Stimulated activated CD4-positive, alpha-beta T cell treated with anti-CD3 and anti-CD28 coated beads, TNF-alpha, amount 100 ng/mL, for 4 hours (primary cell): Measurements from ENCODE around the gene PSAP.

Source experiments
- DNase-seq, 3 experiments: peaks; one replicate each; pipeline ENCODE4 v3.0.0-alpha.2; 2020; ENCODE audit warnings: low read depth in 3 of 3

PSAP gene

GRCh38 chr10:71810048-71810750 is 40.9 kb downstream of the PSAP start:
- DNase-seq: no peak

GRCh38 chr10:71809628-71810027 is 41.4 kb downstream of the PSAP start:
- DNase-seq: no peak

DNA sequence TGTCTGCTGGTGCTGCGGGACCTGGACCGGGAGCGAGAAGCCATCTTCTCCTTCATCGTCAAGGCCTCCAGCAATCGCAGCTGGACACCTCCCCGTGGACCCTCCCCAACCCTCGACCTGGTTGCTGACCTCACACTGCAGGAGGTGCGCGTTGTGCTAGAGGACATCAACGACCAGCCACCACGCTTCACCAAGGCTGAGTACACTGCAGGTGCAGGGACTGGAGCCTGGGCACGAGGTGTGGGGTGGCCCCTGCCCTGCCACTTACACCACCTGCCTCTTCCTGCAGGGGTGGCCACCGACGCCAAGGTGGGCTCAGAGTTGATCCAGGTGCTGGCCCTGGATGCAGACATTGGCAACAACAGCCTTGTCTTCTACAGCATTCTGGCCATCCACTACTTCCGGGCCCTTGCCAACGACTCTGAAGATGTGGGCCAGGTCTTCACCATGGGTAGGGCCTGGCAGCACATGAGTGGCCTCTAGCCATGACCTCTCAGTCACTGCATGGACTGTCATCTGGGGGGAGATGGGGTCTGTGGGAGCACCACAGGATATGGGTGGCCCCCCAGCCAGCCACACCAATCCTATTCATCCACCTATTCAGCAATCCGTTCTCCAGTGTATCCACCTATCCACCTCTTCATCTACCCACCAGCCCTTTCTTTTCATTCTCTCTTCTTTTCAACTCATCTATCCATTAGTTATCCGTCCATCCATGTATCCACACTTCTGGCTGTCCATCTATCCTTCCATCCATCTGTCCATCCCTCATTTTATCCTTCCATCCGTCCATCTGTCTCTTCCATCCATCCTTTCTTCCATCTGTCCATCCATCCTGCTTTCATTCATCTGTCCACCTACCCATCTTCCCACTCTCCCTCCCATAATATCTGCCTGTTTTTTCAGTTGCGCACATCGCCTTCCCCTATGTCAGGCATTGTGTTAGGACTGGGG is 43.2 kb downstream of the PSAP start:
- DNase-seq: no peak

GRCh38 chr10:71806704-71807556 is 44.1 kb downstream of the PSAP start:
- no peak for DNase-seq

GRCh38 chr10:71805776-71806703 is 45.0 kb downstream of the PSAP start:
- DNase-seq: no peak

DNA sequence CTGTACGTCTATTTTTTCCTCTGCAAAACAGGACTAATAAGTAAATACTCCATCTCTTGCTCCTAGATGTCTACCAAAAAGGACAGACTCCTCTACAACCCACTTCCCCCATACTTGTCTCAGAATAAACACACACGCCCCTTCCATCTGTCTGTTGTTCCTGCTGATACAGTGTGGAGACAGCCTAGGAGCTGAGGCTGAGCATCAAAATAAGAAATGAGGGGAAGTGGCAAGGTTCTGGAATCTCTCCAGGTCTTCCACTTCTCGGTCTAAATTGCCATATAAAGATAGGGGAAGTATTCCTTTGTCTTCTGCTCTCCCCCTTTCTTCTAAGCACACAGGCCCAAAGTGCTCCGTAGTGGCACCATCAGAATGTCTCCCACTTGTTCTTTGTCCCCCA is 47.0 kb downstream of the PSAP start:
- DNase-seq: no peak

- no peak for DNase-seq
Observed at GRCh38 chr10:71802715-71803488, 48.1 kb downstream of the PSAP start.

DNA sequence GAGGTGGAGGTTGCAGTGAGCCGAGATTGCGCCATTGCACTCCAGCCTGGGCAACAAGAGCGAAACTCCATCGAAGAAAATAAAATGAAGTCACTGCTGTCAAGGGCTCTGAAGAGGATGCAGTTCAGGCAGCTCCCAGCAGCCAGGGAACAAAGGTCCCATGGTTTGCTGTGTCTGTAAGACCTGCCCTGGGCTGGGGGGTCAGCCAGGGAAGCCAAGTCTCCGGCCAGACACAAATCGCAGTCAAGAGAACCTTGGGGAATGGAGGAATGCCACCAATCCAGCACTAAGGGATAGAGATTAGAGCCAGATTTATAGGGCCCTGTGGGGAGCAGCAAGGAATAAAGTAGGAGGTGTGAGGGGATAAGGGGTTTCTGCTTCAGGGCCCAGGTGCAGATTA is 48.8 kb downstream of the PSAP start:
- DNase-seq: no peak

DNA sequence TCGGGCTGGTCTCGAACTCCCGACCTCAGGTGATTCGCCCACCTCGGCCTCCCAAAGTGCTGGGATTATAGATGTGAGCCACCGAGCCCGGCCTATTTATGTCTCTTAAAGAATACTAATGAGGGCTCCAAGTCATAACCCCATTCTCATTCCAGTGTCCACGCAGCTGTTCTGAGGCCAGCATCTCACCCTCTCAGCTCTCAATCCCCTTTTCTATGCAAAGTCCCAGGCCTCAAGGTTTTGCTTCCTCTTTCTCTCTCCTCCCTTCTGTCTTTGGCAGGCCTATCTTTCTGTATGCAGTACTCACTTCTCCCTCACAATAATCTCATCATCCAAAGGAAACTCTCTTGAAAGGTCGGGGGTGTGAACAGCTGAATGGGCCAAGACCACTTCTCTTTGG is 49.7 kb downstream of the PSAP start:
- no peak for DNase-seq

DNA sequence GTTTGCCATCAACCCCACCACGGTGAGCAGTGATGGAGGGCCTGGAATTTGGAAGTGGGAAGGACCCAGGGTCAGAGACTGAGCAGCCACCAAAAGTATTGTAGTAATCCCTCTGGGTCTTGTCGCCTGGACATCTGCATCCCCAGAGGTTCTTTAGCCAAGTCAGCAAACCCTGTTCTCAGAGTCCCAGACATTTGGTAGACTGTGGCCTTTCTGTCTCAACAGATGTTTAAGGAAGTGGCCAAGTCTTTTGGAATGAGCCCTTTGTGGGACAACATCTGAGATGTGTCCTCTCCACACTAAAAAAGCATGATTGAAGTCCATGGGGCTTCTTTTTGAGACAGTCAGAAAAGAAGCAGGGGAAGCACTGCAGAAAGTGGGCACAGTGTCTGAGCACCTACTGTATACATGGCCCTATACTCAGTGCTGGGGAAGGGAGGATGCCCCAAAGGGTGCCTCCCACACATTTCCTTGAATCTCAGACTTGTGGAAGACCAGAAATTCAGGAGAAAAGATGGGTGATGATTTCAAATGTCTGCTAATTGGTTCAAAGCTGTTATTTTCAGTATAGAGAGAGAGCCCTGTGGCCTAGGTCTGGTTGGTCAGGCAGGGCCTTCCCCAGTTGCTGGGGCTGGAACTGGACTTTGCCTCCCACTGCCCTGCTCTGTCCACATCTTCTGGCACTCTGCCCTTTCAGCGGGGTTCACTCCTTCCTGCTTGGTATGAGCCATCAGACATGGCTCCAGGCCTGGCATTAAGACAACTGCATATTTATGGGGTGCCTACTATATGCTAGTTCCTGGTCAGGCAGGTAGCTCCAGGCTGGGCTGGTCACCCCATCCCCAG is 51.2 kb downstream of the PSAP start:
- DNase-seq: no peak

DNA sequence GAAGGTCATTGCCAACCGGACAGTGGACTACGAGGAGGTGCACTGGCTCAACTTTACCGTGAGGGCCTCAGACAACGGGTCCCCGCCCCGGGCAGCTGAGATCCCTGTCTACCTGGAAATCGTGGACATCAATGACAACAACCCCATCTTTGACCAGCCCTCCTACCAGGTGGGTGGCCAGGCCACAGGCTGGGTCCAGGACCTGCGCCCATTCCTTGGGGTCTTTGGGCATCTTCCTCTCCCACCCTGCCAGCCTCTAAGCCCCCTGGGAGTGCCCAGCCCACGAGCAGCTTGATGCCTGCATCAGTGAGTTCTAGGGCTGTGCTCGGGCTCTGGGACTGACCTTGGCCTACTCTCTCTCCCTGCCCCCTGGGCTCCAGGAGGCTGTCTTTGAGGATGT is 51.9 kb downstream of the PSAP start:
- no peak for DNase-seq

GRCh38 chr10:71798308-71798624 is 52.8 kb downstream of the PSAP start:
- DNase-seq: no peak

GRCh38 chr10:71797533-71798307 is 53.3 kb downstream of the PSAP start:
- no peak for DNase-seq

- no peak for DNase-seq
Observed at GRCh38 chr10:71796749-71797405, 54.2 kb downstream of the PSAP start.

- no peak for DNase-seq
Observed at GRCh38 chr10:71795248-71795647, 55.8 kb downstream of the PSAP start.

DNA sequence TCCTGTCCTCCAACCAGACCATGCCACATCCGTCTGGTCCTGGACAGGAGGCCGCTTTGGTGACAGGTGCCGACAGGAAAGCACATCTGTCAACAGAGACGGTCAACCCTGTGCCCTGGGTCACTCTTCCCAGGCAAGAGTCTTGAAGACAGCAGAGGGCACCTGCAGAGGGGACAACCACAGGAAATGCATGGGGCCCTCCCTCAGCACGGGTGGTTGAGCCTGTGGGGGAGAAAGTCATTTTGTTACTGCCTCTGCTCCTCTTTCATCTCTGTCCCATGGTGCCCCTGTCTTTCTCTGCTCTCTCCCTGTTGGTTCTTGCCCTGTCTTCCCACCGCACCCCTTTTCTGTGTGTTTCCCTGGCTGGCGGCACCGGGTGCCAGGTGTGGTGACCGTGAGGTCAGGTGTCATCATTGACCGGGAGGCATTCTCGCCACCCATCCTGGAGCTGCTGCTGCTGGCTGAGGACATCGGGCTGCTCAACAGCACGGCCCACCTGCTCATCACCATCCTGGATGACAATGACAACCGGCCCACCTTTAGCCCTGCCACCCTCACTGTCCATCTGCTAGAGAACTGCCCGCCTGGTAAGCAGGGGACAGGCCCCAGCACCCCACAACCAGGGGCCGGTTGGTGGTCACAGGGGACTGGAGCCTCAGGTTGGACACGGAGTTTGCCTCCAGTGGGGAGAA is 60.2 kb downstream of the PSAP start:
- DNase-seq: no peak

DNA sequence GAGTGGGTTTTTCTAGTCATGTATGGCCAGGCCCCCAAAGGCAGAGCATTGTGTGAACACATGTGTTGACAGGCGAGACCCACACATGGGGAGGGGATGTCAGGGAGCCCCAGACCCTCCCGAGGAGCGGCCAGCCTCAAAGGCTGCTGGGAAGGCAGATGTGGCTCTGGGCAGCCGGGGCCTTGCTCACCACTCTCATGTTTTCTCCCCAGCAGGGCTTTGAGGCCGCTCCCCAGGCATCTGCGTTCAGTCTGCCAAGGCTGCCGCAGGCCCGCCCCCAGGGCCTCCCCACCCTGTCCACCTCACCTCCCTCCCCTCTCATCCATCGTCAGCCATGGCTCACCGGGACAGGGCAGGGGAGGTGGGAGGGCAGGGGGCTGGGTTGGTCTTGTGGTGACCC is 61.2 kb downstream of the PSAP start:
- no peak for DNase-seq

DNA sequence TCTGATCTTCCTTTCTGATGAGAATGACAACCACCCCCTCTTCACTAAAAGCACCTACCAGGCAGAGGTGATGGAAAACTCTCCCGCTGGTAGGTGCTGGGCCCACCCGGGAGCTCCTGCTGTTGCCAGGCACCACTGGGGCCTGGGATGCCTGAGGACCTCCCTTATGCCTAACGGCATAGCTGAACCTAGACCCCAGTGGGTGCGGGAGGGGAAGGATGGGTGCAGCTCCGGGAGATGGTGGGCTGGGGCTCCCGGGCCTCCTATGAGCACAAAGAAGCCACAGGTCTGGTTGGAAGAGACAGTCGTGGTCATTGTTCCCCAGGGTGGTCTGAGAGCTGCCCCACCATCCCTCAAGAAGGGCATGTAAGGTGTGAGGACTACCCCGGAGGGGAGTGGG is 62.1 kb downstream of the PSAP start:
- DNase-seq: no peak
